ENCODE results near the gene CXCR4.

DNA sequence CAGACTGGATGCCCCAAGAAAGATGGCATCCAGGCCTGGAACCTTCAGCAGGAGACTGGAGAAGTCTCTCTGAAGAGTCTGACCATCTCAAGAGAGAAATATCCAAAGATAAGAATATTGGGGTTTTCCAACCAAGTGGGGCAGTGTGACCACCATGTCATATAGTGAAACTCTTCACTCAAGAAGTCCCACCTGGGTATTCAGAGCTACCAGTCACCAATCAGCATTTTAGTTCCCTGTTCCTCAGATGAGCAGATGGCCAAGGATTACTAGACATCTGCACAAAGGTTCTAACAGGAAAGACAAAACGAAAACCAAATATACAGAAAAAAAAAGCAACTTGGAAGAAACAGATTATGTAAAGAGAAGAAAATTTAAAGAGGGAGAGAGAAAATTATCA, 38.5 kb upstream of the CXCR4 start:
- no peak for TF ChIP-seq POLR2A (IDR thresholded peaks at IDR 0.05; ENCODE audit: low read depth, low read length)
- TF ChIP-seq, protein P1, sequence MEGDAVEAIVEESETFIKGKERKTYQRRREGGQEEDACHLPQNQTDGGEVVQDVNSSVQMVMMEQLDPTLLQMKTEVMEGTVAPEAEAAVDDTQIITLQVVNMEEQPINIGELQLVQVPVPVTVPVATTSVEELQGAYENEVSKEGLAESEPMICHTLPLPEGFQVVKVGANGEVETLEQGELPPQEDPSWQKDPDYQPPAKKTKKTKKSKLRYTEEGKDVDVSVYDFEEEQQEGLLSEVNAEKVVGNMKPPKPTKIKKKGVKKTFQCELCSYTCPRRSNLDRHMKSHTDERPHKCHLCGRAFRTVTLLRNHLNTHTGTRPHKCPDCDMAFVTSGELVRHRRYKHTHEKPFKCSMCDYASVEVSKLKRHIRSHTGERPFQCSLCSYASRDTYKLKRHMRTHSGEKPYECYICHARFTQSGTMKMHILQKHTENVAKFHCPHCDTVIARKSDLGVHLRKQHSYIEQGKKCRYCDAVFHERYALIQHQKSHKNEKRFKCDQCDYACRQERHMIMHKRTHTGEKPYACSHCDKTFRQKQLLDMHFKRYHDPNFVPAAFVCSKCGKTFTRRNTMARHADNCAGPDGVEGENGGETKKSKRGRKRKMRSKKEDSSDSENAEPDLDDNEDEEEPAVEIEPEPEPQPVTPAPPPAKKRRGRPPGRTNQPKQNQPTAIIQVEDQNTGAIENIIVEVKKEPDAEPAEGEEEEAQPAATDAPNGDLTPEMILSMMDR (conservative IDR thresholded peaks at IDR 0.05; ENCODE audit: low read depth, low read length), result no peak
- no peak for TF ChIP-seq RFX5 (IDR thresholded peaks at IDR 0.05; ENCODE audit: low read depth, low read length)
- no peak for TF ChIP-seq SMC3 (IDR thresholded peaks at IDR 0.05; ENCODE audit: low read depth, low read length)
- TF ChIP-seq NFE2L2 (IDR thresholded peaks at IDR 0.05; ENCODE audit: low read depth, low read length), result no peak
- TF ChIP-seq RAD21 (IDR thresholded peaks at IDR 0.05; ENCODE audit: low read length), result no peak
- no peak for TF ChIP-seq USF2 (IDR thresholded peaks at IDR 0.05; ENCODE audit: low read depth, low read length)
- no peak for TF ChIP-seq MAFK (IDR thresholded peaks at IDR 0.05; ENCODE audit: low read depth, low read length)
- TF ChIP-seq CEBPB (IDR thresholded peaks at IDR 0.05; ENCODE audit: low read depth, low read length), result no peak
- TF ChIP-seq RCOR1 (IDR thresholded peaks at IDR 0.05; ENCODE audit: insufficient replicate concordance, low read length), result no peak
